ENCODE results near the gene TEX22.

Gene TEX22

DNA sequence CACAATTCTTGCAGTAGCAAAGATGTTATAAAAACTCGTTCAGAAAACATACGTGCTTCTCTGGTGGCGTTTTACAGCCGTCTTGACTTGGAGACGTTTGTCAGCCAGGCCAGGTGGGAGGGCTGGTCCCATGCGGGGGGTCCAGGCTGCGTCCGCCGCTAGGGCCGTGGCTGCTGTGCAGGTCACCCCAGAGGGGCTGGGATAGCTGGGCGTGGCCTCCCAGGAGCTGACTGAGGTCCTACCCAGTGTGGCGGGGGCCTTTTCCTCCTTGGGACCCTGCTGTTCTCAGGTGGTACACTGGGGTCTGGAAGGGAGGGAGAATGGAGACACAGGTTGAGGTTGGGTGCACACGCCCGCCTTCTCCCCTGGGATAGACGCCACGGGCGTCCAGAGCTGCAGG lies 46.5 kb downstream of the TEX22 start:
- DNase-seq, result no peak

DNA sequence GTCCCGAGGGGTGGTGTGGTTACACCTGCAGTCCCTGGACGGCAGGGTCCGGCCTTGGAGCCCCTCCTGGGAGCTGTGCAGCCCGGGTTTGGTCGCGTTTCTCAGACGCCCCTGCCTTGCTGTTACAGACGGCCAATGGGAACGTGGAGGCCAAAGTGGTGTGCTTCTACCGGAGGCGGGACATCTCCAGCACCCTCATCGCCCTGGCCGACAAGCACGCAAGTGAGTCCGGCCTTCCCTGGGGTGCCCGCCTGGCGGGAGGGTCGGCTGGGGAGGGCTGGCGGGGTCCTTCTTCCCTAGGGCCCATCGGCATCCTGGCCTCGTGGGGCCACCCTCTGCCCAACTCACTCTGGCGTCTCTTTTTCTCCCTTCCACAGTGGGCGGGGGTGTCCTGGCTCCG lies 47.0 kb downstream of the TEX22 start:
- DNase-seq, result no peak

DNA sequence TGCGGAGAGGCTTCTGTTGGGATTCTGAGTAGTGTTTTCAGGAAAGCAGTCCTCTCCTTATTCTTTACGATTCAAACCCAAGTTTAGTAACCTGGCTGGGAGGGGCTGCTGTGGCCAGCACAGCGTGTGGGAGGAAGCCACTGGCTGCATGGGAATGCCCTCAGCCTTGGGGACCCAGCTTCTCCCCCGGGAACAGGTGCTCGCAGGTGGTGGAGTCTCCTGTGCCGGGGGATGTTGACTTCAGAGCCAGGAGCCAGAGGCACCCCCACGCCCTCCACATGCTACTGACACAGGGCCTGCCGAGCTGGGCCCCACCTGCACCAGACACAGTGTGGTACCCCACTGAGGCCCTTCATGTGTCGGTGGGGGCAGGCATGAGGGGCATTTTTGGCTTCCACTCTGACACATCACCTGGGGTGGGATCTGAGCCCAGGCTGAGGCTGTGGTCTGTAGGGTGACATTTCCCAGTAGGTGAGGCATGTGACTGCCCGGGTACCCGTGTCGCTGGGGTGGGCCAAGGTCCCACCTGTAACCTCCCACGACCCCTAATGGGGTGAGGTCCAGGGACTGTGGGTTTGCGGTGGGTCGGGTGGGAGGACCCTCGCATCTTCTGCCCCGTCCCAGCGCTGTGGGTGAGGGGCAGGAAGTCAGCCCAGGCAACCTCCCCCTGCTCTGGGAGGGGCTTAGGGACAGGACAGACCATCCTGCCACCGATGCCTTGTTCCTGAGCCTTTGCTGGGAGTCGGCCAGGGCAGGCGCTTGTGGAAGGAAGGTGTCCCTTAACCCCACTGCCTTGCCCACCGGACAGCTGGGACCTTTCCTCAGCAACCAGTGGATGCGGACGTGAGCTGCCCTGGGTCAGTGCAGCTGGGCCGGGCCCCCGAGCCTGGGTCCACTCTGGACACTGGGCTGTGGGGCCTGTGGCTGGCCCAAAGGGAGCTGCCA lies 47.8 kb downstream of the TEX22 start:
- no peak for DNase-seq

DNA sequence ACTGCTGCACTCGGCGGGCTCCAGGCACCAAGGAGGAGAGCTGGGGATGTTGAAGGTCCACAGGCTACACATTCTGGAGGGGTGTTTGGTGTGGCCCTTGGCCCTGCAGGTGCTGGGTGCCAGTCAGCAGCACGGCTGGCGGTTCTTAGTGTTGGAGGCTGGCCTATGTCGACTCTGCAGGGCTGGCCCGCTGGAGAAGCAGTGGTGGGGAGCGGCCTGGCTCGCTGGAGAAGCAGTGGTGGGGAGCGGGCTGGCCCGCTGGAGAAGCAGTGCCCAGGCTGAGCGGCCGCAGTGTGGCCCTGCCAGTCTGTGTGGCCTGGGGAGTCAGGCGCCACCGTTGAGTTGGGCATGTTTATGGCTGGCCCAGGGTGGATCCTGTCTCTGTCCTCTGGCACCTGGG lies 48.6 kb downstream of the TEX22 start:
- no peak for DNase-seq

DNA sequence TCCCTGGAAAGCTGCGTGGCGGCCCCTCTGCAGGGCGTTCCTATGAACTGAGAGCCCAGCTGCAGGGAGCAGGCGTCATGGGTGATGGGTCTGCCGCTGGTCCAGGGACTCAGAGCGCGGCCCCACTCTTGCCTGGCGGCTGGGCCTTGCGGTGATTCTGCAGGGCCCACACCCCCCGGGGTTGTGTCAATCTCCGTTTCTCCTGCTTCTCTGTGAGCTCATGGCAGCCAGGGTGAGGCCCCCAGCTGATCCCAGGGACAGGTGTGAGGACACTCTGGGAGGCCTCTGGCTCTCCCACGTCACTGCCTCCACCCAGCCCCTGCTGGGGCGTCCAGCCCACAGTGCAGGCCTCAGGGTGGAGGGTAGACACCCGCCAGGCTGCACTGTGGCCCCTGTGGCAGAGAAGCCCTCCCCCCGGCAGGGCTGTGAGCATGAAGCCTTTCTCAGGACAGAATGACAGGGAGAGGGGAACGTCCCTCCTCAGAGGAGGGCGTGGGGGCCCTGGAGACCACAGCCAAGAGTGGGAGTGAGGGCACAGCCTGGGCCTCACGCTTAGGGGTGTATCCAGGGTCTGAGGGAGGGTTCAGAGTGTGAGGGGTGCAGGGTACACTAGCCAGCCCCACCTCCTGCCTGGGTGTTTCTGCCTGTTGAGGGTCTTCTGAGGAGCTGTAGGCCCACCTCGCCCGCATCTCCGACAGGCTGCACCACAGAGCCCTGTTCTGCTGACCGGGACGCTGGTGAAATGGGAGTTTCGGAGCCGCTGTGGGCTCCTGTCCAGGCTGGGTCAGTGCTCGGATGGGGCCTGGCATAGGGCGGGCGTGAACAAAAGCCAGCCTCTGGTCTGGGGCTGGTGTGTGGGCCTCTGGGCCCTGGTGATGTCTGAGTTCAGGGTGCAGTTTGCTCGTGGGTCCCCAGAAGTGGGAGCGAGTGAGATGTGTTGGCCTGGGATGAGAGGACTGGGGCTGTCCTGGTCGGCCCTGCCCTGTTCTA lies 49.6 kb downstream of the TEX22 start:
- DNase-seq, result no peak

DNA sequence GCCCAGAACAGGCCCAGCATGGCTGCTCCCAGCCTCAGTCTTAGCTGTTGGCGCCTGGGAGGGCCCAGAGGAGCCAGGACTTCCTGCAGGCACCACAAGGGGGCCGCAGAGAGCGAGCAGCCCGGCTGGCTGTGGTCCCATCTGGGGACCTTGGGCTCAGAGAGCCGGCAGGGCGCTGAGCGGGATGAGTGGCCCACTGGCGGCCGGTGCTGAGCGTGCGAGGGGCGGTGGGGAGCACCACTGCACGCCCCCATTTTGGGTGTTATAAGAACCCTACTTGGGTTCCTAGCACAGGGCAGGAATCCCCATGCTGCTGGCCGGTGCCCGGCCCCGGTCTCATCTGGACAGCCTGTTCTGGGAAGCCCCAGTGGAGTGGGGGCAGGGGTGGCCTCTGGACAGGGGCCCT lies 50.4 kb downstream of the TEX22 start:
- DNase-seq, result no peak

DNA sequence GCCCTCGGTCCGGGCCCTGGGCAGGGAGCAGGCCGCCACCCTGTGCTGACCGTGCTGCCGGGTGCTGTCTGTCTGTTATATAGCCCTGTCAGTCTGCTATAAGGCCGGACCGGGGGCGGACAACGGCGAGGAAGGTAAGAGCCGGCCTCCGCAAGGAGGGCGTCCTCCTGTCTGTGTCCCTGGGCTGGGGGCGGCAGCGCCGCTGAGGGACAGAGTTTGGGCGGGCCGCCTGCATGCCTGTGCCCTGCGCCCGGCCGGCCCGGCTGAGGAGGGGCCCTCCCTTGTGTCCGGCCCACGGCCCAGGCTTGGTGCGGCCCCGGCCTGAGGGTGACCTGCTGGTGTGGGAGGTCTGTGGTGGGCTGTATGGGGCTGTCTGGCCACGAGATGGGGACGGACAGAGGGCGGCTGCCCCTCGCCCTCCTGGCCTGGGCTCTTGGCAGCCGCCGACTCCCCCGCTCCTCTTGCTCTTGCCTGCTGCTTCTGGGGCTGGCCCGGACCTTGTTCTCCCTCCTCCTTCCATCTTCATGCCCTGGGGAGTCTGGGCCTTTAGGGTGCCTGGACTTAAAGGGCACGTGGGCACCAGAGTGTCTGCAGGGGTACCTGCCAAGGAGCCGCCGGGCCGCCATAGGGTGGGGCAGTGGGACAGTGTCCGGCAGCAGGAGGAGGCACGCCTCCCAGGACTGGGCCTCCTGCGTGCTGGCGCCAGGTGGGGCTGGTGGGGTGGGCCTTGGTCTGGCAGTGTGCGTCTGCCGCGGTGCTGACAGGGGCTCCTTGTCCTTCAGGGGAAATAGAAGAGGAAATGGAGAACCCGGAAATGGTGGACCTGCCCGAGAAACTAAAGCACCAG lies 51.2 kb downstream of the TEX22 start:
- DNase-seq, result no peak

DNA sequence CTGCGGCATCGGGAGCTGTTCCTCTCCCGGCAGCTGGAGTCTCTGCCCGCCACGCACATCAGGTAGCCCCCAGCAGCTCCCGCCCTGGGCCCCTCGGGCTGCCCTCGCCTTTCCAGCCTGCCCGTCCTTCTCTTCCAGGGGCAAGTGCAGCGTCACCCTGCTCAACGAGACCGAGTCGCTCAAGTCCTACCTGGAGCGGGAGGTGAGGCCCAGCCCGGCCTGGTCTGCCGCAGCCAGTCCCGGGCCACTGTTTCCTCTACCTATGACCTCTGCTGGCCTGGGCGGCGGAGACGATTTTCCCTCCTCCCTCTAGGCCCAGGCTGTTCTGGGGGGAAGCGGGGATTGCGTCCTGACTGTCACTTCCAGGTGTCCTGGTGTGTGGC lies 51.8 kb downstream of the TEX22 start:
- DNase-seq, result no peak

DNA sequence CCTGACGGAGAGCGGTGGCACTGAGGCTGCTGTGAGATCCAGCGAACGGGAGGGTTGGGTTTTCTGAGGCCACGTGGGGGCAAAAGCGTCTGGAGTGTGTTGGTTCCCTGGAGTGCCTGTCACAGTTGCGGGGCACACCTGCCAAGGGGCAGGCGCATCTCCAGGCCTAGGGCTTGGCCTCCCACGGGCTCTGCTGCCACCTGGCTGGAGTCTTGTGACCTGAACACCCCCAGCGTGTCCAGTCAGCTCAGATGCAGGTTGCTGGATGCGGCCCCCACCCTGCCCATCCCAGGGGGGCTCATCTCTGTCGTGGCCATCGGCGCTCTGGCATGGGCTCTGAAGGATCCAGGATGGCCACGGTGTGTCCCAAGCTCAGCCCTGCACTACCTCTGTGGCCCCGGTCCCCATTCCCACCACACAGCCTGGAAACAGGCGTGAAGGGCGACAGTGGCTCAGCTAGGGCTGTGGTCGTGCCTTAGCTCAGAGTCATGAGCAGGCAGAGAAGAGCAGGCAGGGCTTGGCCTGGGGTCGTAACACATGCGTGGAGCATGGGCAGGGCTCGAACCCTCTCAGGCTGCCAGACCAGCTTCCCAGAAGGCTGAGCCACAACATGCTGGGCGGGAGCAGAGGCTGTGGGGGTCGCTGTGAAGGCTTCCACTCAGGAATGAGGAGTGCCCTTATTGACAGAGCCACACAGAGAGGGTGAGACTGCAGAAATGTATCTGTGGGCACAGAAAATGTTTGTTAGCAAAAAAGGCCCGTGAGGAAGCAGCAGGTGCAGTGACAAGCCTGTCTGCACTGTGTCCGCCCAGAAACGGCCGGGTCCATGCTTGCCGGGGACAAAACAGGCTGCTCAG lies 52.8 kb downstream of the TEX22 start:
- DNase-seq, result no peak

DNA sequence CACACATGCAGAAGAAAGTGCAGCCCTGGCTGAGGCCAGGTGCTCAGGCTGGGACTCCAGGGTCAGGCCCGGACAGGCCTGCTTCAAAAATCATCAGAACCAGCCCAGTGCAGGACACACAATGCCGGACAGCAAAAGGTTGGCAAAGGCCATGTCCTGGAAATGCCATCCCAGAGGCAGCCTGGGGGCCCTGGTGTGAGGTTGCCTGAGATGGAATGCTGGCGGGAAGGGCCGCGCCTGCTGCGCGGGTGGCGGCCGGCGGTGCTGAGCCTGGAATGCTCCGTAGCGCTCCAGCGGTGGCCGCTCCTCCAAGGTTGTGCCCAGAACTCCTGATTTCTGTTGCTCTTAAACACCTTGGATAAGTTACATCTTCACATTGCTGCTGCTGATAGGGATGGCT lies 54.6 kb downstream of the TEX22 start:
- no peak for DNase-seq

DNA sequence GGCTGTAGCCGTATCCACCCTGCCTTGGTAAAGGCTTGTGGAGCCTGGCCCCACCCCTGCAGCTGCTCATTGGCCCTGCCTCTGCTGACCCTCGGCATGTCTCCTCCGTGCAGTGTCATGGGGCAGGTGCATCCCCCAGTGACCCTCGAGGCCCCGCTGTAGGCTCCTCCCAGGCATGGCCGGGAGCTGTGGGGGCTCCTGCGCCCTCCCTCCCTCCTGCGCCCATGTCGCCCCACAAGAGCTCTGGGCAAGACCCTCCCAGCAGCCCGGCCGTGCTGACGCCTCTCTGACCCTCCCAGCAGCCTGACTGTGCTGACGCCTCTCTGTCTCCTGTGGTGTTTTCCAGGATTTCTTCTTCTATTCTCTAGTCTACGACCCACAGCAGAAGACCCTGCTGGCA lies 55.5 kb downstream of the TEX22 start:
- no peak for DNase-seq

DNA sequence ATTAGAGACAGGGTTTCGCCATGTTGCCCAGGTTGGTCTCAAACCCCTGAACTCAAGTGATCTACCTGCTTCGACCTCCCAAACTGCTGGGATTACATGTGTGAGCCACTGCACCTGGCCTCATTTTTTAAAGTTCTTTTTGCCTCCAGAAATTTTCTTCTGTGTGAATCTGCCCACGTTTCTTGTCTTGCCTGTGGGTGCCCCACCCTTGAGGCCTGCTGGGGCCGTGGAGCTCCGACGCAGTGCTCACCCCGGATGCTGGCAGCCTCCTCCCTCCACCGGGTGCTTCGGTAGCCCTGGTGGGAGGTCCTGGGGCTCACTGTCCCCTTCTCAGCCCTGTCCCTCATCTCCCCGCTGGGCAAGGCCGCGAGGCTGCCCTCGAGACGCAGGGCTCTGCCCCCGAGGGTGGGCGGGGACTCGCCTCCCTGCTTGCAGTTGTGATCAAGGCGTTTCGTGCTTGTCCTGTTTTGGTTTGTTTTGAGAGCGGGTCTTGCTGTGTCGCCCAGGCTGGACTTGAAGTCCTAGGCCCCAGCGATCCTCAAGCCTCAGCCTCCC lies 56.8 kb downstream of the TEX22 start:
- DNase-seq, result no peak

DNA sequence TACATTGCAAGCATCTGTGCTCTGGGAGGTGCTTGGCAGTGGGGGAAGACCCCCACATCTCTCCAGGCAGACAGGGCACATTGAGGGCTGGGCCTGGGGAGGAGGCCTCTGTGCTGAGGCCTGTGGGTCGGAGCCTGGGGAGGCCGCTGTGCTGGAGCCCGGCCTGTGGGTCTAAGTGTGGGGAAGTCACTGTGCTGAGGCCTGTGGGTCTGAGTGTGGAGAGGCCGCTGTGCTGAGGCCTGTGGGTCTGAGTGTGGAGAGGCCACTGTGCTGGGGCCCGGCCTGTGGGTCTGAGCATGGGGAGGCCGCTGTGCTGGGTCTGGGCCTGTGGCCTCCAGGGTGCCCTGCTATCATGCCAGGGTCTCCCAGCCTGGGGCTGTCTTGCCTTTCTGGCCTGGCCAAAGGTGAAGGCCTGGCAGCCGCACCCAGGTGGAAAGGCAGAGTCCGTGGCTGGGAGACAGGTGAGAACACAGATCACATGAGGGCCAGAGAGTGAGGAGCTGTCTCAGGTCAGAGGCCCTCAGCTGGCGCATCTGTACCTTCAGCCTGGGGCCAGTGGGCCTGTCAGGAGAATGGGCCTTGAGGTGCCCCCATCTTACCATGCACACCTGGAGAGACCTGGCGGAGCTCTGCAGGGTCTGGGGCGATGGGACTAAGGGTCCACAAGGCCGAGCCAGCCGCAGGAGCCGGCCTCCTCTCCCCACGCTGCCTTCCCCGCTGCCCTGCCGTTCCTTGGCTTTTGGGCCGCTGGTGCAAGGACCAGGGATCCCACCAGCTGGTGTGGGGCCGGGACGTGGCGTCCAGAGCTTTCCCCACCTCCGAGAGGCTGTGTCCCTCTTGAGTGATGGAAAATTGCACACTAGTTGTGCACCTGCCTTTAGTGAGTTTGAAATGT lies 57.7 kb downstream of the TEX22 start:
- DNase-seq, result no peak

DNA sequence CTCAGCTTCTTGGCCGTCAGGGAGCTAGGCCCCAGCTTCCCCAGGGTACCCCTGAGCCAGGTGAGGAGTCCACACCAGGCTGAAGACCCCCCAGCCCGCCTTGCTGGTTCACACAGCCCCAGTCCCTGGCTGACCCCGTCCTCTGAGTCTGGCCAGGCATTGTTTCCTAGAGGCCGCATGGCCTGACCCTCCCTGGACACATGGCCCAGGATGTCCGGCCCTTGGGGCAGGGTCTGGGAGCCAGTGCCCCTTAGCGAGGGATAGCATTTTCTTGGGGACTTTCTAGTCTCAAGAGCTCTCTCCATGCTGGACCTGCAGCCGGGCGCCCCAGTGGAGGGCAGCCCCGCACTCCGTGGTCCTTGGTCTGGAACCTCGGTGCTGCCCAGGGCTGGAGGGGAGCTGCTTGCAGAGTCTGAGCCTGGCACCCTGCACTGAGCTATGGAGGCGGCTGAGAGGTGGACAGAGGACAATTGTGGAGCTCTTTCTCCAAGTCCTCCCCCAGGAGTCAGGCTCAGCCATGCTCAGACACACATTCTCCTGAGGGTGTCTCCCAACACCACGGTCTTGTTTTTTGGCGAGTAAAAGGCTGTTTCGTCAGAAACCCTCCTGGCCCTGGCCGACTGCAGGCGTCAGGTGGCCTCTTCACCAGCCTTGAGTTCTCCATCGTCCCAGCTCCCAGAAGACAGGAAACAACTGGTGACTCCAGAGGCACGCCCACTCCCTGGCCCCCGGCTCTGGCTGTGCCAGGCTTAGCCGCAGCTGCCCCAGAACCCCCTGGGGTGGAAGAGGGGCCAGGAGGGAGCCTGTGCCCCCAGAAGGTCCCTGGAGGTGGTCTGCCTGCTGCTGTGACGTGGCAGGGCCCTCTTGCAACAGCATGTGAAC lies 58.6 kb downstream of the TEX22 start:
- no peak for DNase-seq

DNA sequence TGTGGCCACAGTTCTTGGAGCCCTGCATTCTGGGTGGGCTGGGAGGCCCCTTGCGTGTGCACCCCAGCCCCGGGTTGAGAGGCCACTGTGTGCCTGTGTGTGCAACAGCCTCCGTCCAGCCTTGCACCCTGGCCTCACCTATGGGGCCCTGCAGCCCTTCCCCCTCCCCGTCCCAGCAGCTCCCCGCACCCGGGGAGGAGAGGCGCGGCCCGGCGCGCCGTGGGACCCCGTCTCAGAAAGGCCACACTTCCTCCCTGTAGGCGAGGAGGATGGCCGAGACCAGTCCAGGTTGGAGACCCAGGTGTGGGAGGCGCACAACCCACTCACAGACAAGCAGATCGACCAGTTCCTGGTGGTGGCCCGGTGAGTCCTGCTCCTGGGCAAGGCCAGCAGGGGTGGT lies 59.7 kb downstream of the TEX22 start:
- no peak for DNase-seq

DNA sequence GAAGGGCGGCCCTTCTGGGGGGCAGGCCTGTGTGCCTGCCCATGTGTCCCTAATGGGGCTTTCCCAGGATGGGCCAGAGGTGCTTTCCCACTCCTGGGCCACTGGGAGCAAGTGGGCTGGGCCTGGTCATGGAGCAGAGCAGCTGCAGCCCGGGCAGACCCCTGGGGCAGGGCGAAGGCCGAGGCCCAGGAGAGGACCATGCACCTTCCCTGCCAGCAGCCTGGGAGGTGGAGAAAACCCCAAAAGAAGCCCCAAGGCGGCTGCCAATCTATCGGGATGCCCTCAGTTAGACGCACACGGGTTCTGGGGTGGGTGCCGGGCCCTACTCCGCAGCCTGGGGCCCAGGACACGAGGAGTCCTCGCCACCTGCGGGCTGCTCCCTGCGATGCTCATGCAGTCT lies 60.2 kb downstream of the TEX22 start:
- DNase-seq, result no peak

DNA sequence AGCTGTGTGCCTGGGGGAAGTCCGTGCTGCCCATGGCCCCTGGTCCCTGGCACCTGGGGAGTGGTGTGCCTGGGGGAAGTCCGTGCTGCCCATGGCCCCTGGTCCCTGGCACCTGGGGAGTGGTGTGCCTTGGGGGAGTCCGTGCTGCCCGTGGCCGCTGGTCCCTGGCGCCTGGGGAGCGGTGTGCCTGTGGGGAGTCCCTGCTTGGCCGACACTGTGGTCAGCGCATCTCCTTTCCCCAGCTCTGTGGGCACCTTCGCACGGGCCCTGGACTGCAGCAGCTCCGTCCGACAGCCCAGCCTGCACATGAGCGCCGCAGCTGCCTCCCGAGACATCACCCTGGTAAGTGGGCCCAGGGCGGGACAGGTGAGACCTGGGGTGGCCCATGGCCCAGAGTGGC lies 61.8 kb downstream of the TEX22 start:
- DNase-seq, result no peak

DNA sequence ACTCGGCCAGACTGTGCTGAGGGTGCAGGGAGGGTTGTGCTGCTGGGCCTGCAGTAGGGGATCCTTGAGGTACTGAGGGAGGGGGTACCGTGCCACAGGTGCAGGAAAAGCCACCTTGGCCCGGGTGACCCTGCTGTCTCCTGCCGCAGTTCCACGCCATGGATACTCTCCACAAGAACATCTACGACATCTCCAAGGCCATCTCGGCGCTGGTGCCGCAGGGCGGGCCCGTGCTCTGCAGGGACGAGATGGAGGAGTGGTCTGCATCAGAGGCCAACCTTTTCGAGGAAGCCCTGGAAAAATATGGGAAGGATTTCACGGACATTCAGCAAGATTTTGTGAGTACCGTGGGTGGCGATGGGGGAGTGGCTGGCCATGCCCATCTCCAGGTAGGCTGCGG lies 62.3 kb downstream of the TEX22 start:
- DNase-seq, result no peak

DNA sequence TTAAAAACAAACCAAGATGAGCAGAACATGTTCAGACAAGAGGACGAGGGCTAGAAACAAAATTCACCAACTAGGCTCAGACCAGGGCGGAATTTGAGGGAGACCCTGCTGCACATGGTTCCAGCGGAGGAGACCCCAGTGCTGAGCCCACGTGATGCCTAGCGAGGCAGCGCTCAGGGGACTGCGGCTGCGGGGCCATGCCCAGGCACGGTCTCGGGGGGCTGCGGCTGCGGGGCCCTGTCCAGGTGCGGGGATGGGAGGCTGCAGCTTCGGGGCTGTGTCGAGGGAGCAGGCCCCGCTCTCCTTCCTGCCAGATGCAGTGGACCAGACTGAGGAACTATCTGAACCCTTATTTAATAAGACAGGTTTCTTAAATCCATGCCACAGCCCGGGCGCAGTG lies 63.6 kb downstream of the TEX22 start:
- no peak for DNase-seq
